Measurements from ENCODE around the gene CHST7.

Gene CHST7

DNA sequence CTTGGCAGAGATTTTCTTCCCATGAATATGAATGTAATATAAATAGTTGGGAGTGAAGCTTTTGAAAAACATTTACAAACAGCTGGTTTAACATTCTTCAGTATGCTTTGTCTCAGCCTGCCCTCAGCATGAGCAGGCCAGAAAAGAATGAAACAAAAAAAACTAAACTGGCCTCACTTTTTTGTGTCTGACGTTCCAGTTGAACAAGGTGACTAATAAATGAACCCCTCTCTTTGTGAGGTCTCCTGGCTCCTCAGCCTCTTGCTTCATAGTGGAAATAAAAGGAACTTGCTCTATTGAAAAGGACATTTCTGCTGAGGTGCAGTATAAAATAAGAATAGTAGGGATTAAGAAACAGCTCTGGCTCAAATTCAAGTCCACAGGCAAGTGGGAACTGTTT, 9.4 kb downstream of the CHST7 start:
- no peak overlapping the region for H3K4me3 ChIP-seq (ENCODE audit: low read length)
- TF ChIP-seq, protein P1, sequence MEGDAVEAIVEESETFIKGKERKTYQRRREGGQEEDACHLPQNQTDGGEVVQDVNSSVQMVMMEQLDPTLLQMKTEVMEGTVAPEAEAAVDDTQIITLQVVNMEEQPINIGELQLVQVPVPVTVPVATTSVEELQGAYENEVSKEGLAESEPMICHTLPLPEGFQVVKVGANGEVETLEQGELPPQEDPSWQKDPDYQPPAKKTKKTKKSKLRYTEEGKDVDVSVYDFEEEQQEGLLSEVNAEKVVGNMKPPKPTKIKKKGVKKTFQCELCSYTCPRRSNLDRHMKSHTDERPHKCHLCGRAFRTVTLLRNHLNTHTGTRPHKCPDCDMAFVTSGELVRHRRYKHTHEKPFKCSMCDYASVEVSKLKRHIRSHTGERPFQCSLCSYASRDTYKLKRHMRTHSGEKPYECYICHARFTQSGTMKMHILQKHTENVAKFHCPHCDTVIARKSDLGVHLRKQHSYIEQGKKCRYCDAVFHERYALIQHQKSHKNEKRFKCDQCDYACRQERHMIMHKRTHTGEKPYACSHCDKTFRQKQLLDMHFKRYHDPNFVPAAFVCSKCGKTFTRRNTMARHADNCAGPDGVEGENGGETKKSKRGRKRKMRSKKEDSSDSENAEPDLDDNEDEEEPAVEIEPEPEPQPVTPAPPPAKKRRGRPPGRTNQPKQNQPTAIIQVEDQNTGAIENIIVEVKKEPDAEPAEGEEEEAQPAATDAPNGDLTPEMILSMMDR (conservative IDR thresholded peaks at IDR 0.05; ENCODE audit: low read length): no peak
- DNase-seq (ENCODE audit: low read depth): peak; percentile 95

- TF ChIP-seq, protein P1 (conservative IDR thresholded peaks at IDR 0.05; ENCODE audit: low read length): no peak
- no peak for DNase-seq (ENCODE audit: low read depth)
- no peak overlapping the region for H3K4me3 ChIP-seq (ENCODE audit: low read length)
Measured at GRCh38 chrX:46584736-46585135, 11.2 kb downstream of the CHST7 start.

- H3K4me3 ChIP-seq (ENCODE audit: low read length): no peak overlapping the region
- DNase-seq (ENCODE audit: low read depth): peak; percentile 43
- TF ChIP-seq, protein P1 (conservative IDR thresholded peaks at IDR 0.05; ENCODE audit: low read length): no peak
Measured at GRCh38 chrX:46587158-46587557, 13.6 kb downstream of the CHST7 start.

GRCh38 chrX:46587753-46588171, 14.2 kb downstream of the CHST7 start:
- H3K4me3 ChIP-seq (ENCODE audit: low read length): no peak overlapping the region
- peak; percentile 13 for DNase-seq (ENCODE audit: low read depth)
- TF ChIP-seq, protein P1 (conservative IDR thresholded peaks at IDR 0.05; ENCODE audit: low read length): no peak

DNA sequence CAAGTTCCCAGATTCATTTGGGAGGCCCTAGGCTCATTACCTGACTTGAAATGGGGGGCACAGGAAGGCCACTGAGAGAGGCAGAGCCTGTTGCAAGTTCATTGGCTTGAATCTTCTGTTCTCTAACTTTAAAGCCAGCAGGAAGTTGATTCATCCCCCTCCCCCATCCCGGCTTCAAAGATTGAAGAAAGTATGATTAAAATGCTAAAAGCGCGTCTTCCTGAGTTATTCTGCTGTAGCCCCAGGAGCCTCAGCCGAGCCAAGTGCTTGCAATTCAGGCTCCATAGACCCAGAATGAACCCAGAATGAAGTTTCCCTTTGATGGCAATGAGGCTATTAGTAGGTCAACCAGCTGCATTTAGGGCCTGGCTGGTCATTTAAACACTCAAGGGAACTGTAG, 14.7 kb downstream of the CHST7 start:
- DNase-seq (ENCODE audit: low read depth): peak; percentile 76

DNA sequence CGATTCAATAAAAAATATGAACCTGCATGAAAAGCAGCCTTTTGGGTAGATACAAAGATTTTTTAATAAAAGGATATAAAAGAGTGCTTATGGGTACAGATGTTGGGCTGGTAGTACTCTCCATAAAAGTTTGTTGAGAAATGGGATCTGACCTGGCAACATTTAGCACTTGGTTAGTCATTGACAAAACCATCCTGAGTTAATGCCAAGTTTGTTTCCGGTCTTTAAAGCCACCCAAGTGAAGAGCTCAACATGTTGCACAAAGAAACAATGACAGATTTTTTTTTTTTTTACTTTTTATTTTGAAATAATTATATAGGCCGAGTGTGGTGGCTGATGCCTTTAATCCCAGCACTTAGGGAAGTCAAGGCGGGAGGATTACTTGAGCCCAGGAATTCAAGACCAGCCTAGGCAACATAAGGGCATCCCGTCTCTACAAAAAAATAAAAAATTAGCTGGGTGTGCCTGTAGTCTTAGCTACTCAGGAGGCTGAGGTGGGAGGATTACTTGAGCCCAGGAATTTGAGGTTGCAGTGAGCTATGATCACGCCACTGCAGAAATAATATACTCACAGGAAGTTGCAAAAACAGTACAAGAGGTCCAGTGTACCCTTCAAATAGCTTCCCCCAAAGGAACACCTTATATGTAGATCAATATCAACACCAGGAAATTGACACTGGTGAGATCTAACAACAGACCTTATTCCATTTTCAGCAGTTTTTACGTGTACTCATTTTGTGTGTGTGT, 16.6 kb downstream of the CHST7 start:
- TF ChIP-seq, protein P1 (conservative IDR thresholded peaks at IDR 0.05; ENCODE audit: low read length): no peak
- DNase-seq (ENCODE audit: low read depth): peak; percentile 91
- no peak overlapping the region for H3K4me3 ChIP-seq (ENCODE audit: low read length)

More for the DNA sequence above, 14.7 kb downstream of the CHST7 start:
- TF ChIP-seq, protein P1 (conservative IDR thresholded peaks at IDR 0.05; ENCODE audit: low read length): no peak
- H3K4me3 ChIP-seq (ENCODE audit: low read length): no peak overlapping the region

GRCh38 chrX:46595084-46595483, 21.5 kb downstream of the CHST7 start:
- TF ChIP-seq, protein P1 (conservative IDR thresholded peaks at IDR 0.05; ENCODE audit: low read length): no peak
- DNase-seq (ENCODE audit: low read depth): no peak
- no peak overlapping the region for H3K4me3 ChIP-seq (ENCODE audit: low read length)
